GM18867 (cell line): ENCODE data around the gene ERCC2.
"Not testable (repeated sequence)": the region's sequence is repeated elsewhere in the genome, so short reads cannot be mapped to it uniquely, and the experiment has no call there.

Experiments
- ATAC-seq: cut with Tn5 transposase; IDR thresholded peaks from one replicate; pipeline ENCODE4 v1.9.1; 2021; ENCODE audit warnings: mild to moderate bottlenecking, moderate library complexity; ENCODE audit not compliant: unreplicated experiment

The ERCC2 gene

GRCh38 chr19:45370410-45371204 is at the start of gene ERCC2:
Gene ERCC2, minus strand, starts transcription at chr19:45370573. Its CDS starts 33 bp downstream, at chr19:45370540.
- peak; percentile 96 for ATAC-seq

GRCh38 chr19:45419895-45420294 is 49.5 kb upstream of the ERCC2 start:
- no peak for ATAC-seq

GRCh38 chr19:45419396-45419795 is 49.0 kb upstream of the ERCC2 start:
- peak; percentile 50 for ATAC-seq

GRCh38 chr19:45418802-45419201 is 48.4 kb upstream of the ERCC2 start:
- no peak for ATAC-seq

GRCh38 chr19:45417151-45417550 is 46.8 kb upstream of the ERCC2 start:
- no peak for ATAC-seq

- ATAC-seq = no peak
Measured at GRCh38 chr19:45414468-45414867, 44.1 kb upstream of the ERCC2 start.

GRCh38 chr19:45413497-45413896 is 43.1 kb upstream of the ERCC2 start:
- ATAC-seq = no peak

- ATAC-seq = not testable (repeated sequence)
Measured at GRCh38 chr19:45410330-45410729, 40.0 kb upstream of the ERCC2 start.

GRCh38 chr19:45409557-45409920 is 39.2 kb upstream of the ERCC2 start:
- ATAC-seq = no peak

- no peak for ATAC-seq
Measured at GRCh38 chr19:45408830-45409556, 38.6 kb upstream of the ERCC2 start.

- ATAC-seq = no peak
Measured at GRCh38 chr19:45408121-45408520, 37.7 kb upstream of the ERCC2 start.

GRCh38 chr19:45407585-45407984 is 37.2 kb upstream of the ERCC2 start:
- ATAC-seq = not testable (repeated sequence)

GRCh38 chr19:45407091-45407375 is 36.7 kb upstream of the ERCC2 start:
- no peak for ATAC-seq

- peak; percentile 72 for ATAC-seq
Measured at GRCh38 chr19:45406226-45407090, 36.1 kb upstream of the ERCC2 start, which contains the start of gene POLR1G. Gene POLR1G, plus strand, starts transcription at chr19:45406644. Its CDS starts 53 bp downstream, at chr19:45406697.

- ATAC-seq = peak; percentile 39
Measured at GRCh38 chr19:45405435-45406225, 35.3 kb upstream of the ERCC2 start.

- ATAC-seq = no peak
Measured at GRCh38 chr19:45404557-45405434, 34.4 kb upstream of the ERCC2 start, which contains the start of gene PPP1R13L. Gene PPP1R13L, minus strand, starts transcription at chr19:45405069. Its CDS starts 6,751 bp downstream, at chr19:45398318.

GRCh38 chr19:45403781-45404556 is 33.6 kb upstream of the ERCC2 start:
- no peak for ATAC-seq

GRCh38 chr19:45403272-45403671 is 32.9 kb upstream of the ERCC2 start:
- ATAC-seq = no peak
